HEK293 (cell line): ENCODE results near the gene HDAC11.

Experiments used
- CTCF ChIA-PET: fragments of 350-600 bp; formaldehyde crosslinking; extraction: SDS; loops from one replicate; lab custom pipeline; 2021; ENCODE audit warnings: antibody characterized with exemption; lab: Yijun Ruan, JAX
- POLR2A ChIA-PET: fragments of 300-600 bp; formaldehyde crosslinking; extraction: SDS; loops from one replicate; lab custom pipeline; 2020; ENCODE audit warnings: antibody characterized with exemption, inconsistent platforms; lab: Yijun Ruan, JAX
- H3K27ac ChIP-seq: fragments of 200-500 bp; sonication (Bioruptor generic); 2 replicates; pipeline ENCODE4 v1.5.1; 2014; ENCODE audit warnings: low read depth, low read length, control low read depth, inconsistent platforms; ENCODE audit errors: extremely low read depth
- H3K36me3 ChIP-seq, 2 experiments: fragments of 200-500 bp in 1 of 2; sonication (Bioruptor generic) in 1 of 2; 1 replicate in 1 of 2; 2 replicates in 1 of 2; pipeline ENCODE4 v1.5.1; 2014 to 2017; ENCODE audit warnings: inconsistent platforms in 2 of 2, low read length in 2 of 2; ENCODE audit not compliant: control insufficient read depth in 2 of 2, insufficient read depth in 1 of 2
- H3K4me1 ChIP-seq: fragments of 200-500 bp; sonication (Bioruptor generic); 2 replicates; pipeline ENCODE4 v1.5.1; 2014; ENCODE audit warnings: mild to moderate bottlenecking, low read length, inconsistent platforms; ENCODE audit not compliant: control insufficient read depth, insufficient read depth
- H3K4me3 ChIP-seq: 2 replicates; pipeline ENCODE4 v1.5.1; 2011; ENCODE audit warnings: low read depth, mild to moderate bottlenecking, control low read depth, low read length, moderate library complexity
- H3K9me3 ChIP-seq: fragments of 200-500 bp; sonication (Bioruptor generic); 2 replicates; pipeline ENCODE4 v1.5.1; 2014; ENCODE audit warnings: low read depth, low read length, inconsistent platforms; ENCODE audit not compliant: control insufficient read depth, insufficient read depth
- GLI2 ChIP-seq: fragments of 450-650 bp; formaldehyde crosslinking; IDR thresholded peaks from 2 replicates; pipeline ENCODE4; 2017; ENCODE audit warnings: missing biosample characterization, missing genetic modification characterization, low read depth, borderline replicate concordance
- YY1 ChIP-seq: fragments of 450-650 bp; formaldehyde crosslinking; IDR thresholded peaks from 2 replicates; pipeline ENCODE4 v1.5.1; 2018; ENCODE audit warnings: missing biosample characterization, missing genetic modification characterization
- ZFHX2 ChIP-seq: fragments of 450-650 bp; formaldehyde crosslinking; conservative IDR thresholded peaks from 2 replicates; pipeline ENCODE4 v1.5.1; 2016; ENCODE audit warnings: missing biosample characterization, missing genetic modification characterization
- ZFP3 ChIP-seq: fragments of 450-650 bp; formaldehyde crosslinking; IDR thresholded peaks from 2 replicates; pipeline ENCODE4 v1.5.1; 2016; ENCODE audit warnings: low read depth, missing biosample characterization, missing genetic modification characterization
- ZIC2 ChIP-seq: fragments of 450-650 bp; formaldehyde crosslinking; IDR thresholded peaks from 2 replicates; pipeline ENCODE4 v1.5.1; 2016; ENCODE audit warnings: missing biosample characterization, missing genetic modification characterization
- ZNF302 ChIP-seq: fragments of 450-650 bp; formaldehyde crosslinking; IDR thresholded peaks from 2 replicates; pipeline ENCODE4 v1.5.1; 2016; ENCODE audit warnings: missing biosample characterization, missing genetic modification characterization, low read depth
- ZNF324 ChIP-seq: fragments of 450-650 bp; formaldehyde crosslinking; IDR thresholded peaks from 2 replicates; pipeline ENCODE4 v1.5.1; 2016; ENCODE audit warnings: missing biosample characterization, missing genetic modification characterization
- ZNF341 ChIP-seq: fragments of 450-650 bp; formaldehyde crosslinking; IDR thresholded peaks from 2 replicates; pipeline ENCODE4; 2016; ENCODE audit warnings: low read depth, missing biosample characterization, missing genetic modification characterization
- ZNF473 ChIP-seq: fragments of 450-650 bp; formaldehyde crosslinking; IDR thresholded peaks from 2 replicates; pipeline ENCODE4 v1.5.1; 2017; ENCODE audit warnings: missing biosample characterization, missing genetic modification characterization
- ZNF501 ChIP-seq: fragments of 450-650 bp; formaldehyde crosslinking; IDR thresholded peaks from 2 replicates; pipeline ENCODE4 v1.5.1; 2016; ENCODE audit warnings: missing biosample characterization, missing genetic modification characterization
- ZNF558 ChIP-seq: fragments of 450-650 bp; formaldehyde crosslinking; IDR thresholded peaks from 2 replicates; pipeline ENCODE4 v1.5.1; 2016; ENCODE audit warnings: missing biosample characterization, missing genetic modification characterization
- ZNF600 ChIP-seq: fragments of 450-650 bp; formaldehyde crosslinking; IDR thresholded peaks from 2 replicates; pipeline ENCODE4 v1.5.1; 2016; ENCODE audit warnings: missing biosample characterization, missing genetic modification characterization
- ZNF610 ChIP-seq: fragments of 450-650 bp; formaldehyde crosslinking; IDR thresholded peaks from 2 replicates; pipeline ENCODE4 v1.5.1; 2016; ENCODE audit warnings: missing biosample characterization, missing genetic modification characterization, borderline replicate concordance
- ZSCAN30 ChIP-seq: fragments of 450-650 bp; IDR thresholded peaks from 2 replicates; pipeline ENCODE4 v1.5.1; 2018; ENCODE audit warnings: missing biosample characterization, mild to moderate bottlenecking, missing genetic modification characterization, moderate library complexity
- TF ChIP-seq, protein P1 (sequence below): fragments of 450-650 bp; formaldehyde crosslinking; optimal IDR thresholded peaks from 2 replicates; pipeline ENCODE3; 2016; ENCODE audit warnings: missing biosample characterization, mild to moderate bottlenecking, missing genetic modification characterization
- TF ChIP-seq, protein P2 (sequence below): fragments of 450-650 bp; formaldehyde crosslinking; conservative IDR thresholded peaks from 2 replicates; pipeline ENCODE4 v1.5.1; 2016; ENCODE audit warnings: low read depth, missing biosample characterization, missing genetic modification characterization
- TF ChIP-seq, protein P3 (sequence below): fragments of 450-650 bp; formaldehyde crosslinking; IDR thresholded peaks from 2 replicates; pipeline ENCODE4 v1.5.1; 2016; ENCODE audit warnings: missing biosample characterization, missing genetic modification characterization
- TF ChIP-seq, protein P4 (sequence below): fragments of 450-650 bp; formaldehyde crosslinking; IDR thresholded peaks from 2 replicates; pipeline ENCODE4 v1.5.1; 2016; ENCODE audit warnings: missing biosample characterization, missing genetic modification characterization

The HDAC11 gene

DNA sequence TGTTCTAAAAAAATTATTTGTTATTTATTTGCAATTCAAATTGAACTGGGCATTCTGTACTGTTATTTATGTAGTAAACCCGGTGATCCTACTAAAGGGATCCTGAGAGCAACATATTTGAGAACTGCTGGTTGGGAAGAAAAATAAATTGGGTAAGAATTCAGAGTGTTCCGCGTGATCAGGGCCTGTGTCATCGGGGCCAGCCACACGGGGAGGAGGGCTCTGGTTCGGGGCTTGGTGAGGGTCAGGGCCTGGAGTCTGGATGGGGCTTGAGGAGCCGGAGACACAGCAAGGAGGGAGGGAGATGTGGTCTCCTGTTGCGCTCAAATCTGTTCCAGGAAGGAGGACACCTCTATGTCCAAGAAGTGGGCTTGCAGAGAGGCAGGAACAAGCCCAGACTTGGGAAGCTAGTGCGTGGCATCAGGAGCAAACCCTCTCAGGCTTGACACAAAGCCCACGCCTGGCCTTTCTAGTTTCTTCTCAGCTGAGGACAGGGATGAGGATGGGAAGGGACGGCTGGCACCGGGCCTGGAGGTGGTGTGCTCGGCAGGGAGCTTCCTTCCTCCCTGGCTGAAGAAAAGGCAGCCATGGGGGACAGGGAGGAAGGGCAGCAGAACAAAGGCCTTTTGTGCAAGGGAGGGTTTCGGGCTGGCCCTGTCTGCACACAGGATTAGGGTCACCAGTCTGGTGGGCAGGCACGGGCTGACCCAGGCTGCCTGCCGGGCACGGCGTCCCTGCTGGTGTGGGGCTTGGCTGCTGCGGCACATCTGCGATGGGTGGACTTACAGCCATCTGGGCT is 45.9 kb downstream of the HDAC11 start (continued):
- TF ChIP-seq, protein P1, sequence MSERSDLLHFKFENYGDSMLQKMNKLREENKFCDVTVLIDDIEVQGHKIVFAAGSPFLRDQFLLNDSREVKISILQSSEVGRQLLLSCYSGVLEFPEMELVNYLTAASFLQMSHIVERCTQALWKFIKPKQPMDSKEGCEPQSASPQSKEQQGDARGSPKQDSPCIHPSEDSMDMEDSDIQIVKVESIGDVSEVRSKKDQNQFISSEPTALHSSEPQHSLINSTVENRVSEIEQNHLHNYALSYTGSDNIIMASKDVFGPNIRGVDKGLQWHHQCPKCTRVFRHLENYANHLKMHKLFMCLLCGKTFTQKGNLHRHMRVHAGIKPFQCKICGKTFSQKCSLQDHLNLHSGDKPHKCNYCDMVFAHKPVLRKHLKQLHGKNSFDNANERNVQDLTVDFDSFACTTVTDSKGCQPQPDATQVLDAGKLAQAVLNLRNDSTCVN (tag by site-specific recombination), result no peak
- TF ChIP-seq ZIC2 (tag by site-specific recombination), result peak; percentile 33
- no peak for TF ChIP-seq ZNF324 (tag by site-specific recombination)
- no peak for TF ChIP-seq ZFP3 (tag by site-specific recombination)
- TF ChIP-seq, protein P2, sequence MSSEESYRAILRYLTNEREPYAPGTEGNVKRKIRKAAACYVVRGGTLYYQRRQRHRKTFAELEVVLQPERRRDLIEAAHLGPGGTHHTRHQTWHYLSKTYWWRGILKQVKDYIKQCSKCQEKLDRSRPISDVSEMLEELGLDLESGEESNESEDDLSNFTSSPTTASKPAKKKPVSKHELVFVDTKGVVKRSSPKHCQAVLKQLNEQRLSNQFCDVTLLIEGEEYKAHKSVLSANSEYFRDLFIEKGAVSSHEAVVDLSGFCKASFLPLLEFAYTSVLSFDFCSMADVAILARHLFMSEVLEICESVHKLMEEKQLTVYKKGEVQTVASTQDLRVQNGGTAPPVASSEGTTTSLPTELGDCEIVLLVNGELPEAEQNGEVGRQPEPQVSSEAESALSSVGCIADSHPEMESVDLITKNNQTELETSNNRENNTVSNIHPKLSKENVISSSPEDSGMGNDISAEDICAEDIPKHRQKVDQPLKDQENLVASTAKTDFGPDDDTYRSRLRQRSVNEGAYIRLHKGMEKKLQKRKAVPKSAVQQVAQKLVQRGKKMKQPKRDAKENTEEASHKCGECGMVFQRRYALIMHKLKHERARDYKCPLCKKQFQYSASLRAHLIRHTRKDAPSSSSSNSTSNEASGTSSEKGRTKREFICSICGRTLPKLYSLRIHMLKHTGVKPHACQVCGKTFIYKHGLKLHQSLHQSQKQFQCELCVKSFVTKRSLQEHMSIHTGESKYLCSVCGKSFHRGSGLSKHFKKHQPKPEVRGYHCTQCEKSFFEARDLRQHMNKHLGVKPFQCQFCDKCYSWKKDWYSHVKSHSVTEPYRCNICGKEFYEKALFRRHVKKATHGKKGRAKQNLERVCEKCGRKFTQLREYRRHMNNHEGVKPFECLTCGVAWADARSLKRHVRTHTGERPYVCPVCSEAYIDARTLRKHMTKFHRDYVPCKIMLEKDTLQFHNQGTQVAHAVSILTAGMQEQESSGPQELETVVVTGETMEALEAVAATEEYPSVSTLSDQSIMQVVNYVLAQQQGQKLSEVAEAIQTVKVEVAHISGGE (tag by site-specific recombination), result no peak

DNA sequence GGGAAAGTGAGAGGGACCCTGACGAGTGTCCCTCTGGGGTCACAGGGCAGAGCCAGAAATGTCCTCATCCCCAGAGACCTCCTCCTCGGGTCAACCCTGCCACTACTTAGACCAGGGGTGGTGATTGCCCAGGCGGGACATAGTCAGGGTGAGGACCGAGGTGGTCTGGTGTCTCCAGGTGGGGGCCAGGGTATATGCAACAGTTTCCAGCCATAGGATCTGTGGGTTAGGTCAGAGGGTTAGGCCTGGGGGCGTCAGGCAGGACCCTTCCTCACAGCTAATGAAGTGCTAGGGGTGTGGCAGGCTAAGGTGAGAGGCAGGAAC is 46.5 kb downstream of the HDAC11 start:
- TF ChIP-seq ZNF302 (tag by site-specific recombination), result no peak
- no peak for TF ChIP-seq ZFHX2 (tag by site-specific recombination)
- TF ChIP-seq ZNF501 (tag by site-specific recombination), result no peak
- TF ChIP-seq GLI2 (tag by site-specific recombination), result no peak
- no peak for TF ChIP-seq ZNF473 (tag by site-specific recombination)
- TF ChIP-seq YY1 (tag by site-specific recombination), result no peak
- no peak for TF ChIP-seq ZNF558
- ChIA-PET CTCF (interaction anchor here (0.7 kb wide), 2 partner anchors 100 to 121 kb away, joined by 3 to 4 read pairs; no protein-coding TSS in a partner anchor), POLR2A (no interaction called here)
- Histone ChIP-seq H3K4me1 (no peaks in the 10 kb centered on the region), H3K9me3 (no peaks in the 10 kb centered on the region), H3K27ac (no peak overlapping the region), H3K4me3 (no peak overlapping the region), H3K36me3 (no peaks in the 10 kb centered on the region)

DNA sequence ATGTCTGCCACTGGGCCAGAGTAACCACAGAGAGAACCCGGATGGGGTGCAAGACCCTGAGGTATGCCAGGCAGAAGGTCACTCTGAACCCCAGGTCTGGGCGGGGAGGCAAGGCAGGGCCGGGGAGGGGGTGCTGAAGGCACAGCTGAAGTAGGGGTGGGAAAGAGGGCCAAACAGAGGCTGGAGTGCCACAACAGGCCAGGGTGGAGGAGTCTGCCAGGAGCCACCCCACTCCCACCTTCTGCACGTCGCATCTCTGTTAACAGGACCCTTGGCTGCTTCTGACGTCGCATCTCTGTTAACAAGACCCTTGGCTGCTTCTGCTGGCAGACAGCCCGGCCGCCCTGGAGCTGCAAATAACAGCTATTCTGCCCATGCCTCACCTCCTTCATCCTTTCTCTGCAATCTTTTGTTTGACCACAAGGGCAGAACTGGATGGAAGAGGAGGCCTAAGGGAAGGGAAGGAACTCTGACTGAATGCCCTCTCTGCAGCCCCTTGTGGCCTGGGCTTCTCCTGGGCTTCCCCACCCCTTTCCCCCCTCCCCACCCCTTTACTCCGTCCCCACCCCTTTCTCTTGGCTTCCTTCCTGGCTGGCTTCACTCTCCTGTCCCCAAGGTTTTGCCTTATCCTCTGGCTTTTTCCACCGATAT is 48.2 kb downstream of the HDAC11 start:
- Histone ChIP-seq H3K4me1 (no peaks in the 10 kb centered on the region), H3K36me3 (no peaks in the 10 kb centered on the region), H3K27ac (no peak overlapping the region), H3K9me3 (no peaks in the 10 kb centered on the region), H3K4me3 (no peak overlapping the region)
- TF ChIP-seq ZNF600 (tag by site-specific recombination) (0 out of 2 replicates have a peak, but pooled peaks have one; percentile 35), ZNF341 (peak; percentile 94), ZSCAN30 (tag by site-specific recombination) (no peak), ZNF610 (tag by site-specific recombination) (no peak)
- TF ChIP-seq, protein P3, sequence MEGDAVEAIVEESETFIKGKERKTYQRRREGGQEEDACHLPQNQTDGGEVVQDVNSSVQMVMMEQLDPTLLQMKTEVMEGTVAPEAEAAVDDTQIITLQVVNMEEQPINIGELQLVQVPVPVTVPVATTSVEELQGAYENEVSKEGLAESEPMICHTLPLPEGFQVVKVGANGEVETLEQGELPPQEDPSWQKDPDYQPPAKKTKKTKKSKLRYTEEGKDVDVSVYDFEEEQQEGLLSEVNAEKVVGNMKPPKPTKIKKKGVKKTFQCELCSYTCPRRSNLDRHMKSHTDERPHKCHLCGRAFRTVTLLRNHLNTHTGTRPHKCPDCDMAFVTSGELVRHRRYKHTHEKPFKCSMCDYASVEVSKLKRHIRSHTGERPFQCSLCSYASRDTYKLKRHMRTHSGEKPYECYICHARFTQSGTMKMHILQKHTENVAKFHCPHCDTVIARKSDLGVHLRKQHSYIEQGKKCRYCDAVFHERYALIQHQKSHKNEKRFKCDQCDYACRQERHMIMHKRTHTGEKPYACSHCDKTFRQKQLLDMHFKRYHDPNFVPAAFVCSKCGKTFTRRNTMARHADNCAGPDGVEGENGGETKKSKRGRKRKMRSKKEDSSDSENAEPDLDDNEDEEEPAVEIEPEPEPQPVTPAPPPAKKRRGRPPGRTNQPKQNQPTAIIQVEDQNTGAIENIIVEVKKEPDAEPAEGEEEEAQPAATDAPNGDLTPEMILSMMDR, result peak; percentile 28; the same call in 1 of the 2 replicates
- TF ChIP-seq, protein P4, sequence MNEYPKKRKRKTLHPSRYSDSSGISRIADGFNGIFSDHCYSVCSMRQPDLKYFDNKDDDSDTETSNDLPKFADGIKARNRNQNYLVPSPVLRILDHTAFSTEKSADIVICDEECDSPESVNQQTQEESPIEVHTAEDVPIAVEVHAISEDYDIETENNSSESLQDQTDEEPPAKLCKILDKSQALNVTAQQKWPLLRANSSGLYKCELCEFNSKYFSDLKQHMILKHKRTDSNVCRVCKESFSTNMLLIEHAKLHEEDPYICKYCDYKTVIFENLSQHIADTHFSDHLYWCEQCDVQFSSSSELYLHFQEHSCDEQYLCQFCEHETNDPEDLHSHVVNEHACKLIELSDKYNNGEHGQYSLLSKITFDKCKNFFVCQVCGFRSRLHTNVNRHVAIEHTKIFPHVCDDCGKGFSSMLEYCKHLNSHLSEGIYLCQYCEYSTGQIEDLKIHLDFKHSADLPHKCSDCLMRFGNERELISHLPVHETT (tag by site-specific recombination), result no peak
- ChIA-PET CTCF (interaction anchor here (1.0 to 1.8 kb wide), 3 partner anchors 10 to 31 kb away, joined by 3 to 8 read pairs (median 6); no protein-coding TSS in a partner anchor), POLR2A (no interaction called here)
